Suprapubic skin (tissue), 4 donors: ENCODE data around the gene RPTOR. TPM values are rescaled to one million over a fixed set of nuclear protein-coding genes. Genes with fewer than 3 reads are reported as not detected.

Experiments
- DNase-seq, 2 donors: peaks; one replicate each; pipeline ENCODE4 v3.0.0-alpha.2; 2019; ENCODE audit warnings: low spot score in 2 of 2
- H3K27ac ChIP-seq: fragments of 200-600 bp; sonication (generic); one replicate; pipeline ENCODE4 v1.5.1; 2019
- H3K27me3 ChIP-seq: fragments of 200-600 bp; sonication (generic); one replicate; pipeline ENCODE4 v1.5.1; 2019
- H3K36me3 ChIP-seq: fragments of 200-600 bp; sonication (generic); one replicate; pipeline ENCODE4 v1.5.1; 2019
- H3K4me1 ChIP-seq: fragments of 200-600 bp; sonication (generic); one replicate; pipeline ENCODE4 v1.5.1; 2019
- H3K4me3 ChIP-seq: fragments of 200-600 bp; sonication (generic); one replicate; pipeline ENCODE4 v1.5.1; 2019; ENCODE audit warnings: mild to moderate bottlenecking
- H3K9me3 ChIP-seq: fragments of 200-600 bp; sonication (generic); one replicate; pipeline ENCODE4 v1.5.1; 2019
- EP300 ChIP-seq: sonication (generic); formaldehyde crosslinking; IDR thresholded peaks from one replicate; pipeline ENCODE4 v1.6.1; 2017; ENCODE audit warnings: antibody characterized with exemption
- POLR2A ChIP-seq, 2 donors: fragments of 450-650 bp; IDR thresholded peaks; one replicate each; pipeline ENCODE4 v1.6.1; 2017; ENCODE audit warnings: antibody characterized with exemption in 2 of 2, mild to moderate bottlenecking in 2 of 2, moderate library complexity in 2 of 2
- POLR2AphosphoS5 ChIP-seq, 3 donors: sonication (generic); formaldehyde crosslinking; IDR thresholded peaks; one replicate each; pipeline ENCODE4 v1.6.1; 2017; ENCODE audit warnings: antibody characterized with exemption in 3 of 3
- WGBS: methylation state at CpG from one replicate; pipeline ENCODE4 v1.1.5; 2018; 5-methylcytosine and 5-hydroxymethylcytosine counted together
- total RNA-seq, 4 donors: library from RNA; depleted of rRNA; stranded (reverse); fragments of >200 nt; gene quantifications; one replicate each; pipeline ENCODE4 v1.1.0, GENCODE V29; 2016
- TF ChIP-seq, protein P1 (sequence below), 2 donors: fragments of 200-600 bp in 1 of 2; fragments of 450-650 bp in 1 of 2; sonication (generic) in 1 of 2; IDR thresholded peaks; one replicate each; pipeline ENCODE4 v1.5.1; 2016 to 2019; ENCODE audit warnings: antibody characterized with exemption in 2 of 2, mild to moderate bottlenecking in 1 of 2, moderate library complexity in 1 of 2

RPTOR gene
- total RNA-seq, 4 donors from 2014 or later, result 45.8 to 84.6 (median 53.0) TPM

DNA sequence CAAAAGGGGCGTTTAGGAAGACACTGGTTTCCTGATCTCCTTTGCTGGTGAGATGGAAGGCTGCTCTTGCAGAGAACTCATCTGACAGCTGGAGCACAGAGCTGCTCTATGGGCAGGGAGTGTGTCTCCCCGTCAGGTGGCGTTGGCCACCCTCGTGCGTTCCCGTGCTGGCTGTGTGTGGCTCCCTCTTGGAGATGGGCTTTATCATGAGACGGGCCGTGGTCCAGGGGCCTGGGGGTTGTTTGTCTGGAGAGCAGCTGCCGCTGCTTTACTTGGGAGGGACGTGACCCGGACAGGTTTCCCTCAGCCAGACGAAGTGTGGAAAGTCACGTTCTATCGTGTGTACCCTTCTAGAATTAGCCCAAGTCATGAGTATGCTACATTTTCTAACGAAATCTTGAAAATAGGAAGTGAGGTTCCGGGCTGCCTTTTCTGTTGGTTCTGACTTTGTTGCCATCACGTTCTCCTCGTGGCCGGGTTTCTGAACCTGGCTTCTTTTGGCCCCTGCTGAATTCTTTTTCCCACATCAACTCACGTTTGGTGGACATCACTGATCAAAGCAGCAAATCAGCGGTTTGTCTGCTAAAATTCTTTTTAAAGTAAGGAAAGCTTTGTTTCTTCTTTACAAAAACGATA, 341.4 kb downstream of the RPTOR start:
- TF ChIP-seq, protein P1, sequence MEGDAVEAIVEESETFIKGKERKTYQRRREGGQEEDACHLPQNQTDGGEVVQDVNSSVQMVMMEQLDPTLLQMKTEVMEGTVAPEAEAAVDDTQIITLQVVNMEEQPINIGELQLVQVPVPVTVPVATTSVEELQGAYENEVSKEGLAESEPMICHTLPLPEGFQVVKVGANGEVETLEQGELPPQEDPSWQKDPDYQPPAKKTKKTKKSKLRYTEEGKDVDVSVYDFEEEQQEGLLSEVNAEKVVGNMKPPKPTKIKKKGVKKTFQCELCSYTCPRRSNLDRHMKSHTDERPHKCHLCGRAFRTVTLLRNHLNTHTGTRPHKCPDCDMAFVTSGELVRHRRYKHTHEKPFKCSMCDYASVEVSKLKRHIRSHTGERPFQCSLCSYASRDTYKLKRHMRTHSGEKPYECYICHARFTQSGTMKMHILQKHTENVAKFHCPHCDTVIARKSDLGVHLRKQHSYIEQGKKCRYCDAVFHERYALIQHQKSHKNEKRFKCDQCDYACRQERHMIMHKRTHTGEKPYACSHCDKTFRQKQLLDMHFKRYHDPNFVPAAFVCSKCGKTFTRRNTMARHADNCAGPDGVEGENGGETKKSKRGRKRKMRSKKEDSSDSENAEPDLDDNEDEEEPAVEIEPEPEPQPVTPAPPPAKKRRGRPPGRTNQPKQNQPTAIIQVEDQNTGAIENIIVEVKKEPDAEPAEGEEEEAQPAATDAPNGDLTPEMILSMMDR (IDR thresholded peaks at IDR 0.05), result no peak
- no peak for TF ChIP-seq POLR2AphosphoS5 (IDR thresholded peaks at IDR 0.05)
- TF ChIP-seq POLR2A (IDR thresholded peaks at IDR 0.05), result no peak
- no peak for TF ChIP-seq EP300
- H3K27me3 ChIP-seq, result no peaks in the 10 kb centered on the region
- H3K4me3 ChIP-seq, result no peak overlapping the region
- H3K36me3 ChIP-seq, result peaks cover 63% of the 10 kb centered on the region
- no peak overlapping the region for H3K27ac ChIP-seq
- peaks cover 11% of the 10 kb centered on the region for H3K4me1 ChIP-seq
- 97% methylated on average over 22 of the region's 22 CpGs for WGBS
- DNase-seq, result no peak
- no peaks in the 10 kb centered on the region for H3K9me3 ChIP-seq

DNA sequence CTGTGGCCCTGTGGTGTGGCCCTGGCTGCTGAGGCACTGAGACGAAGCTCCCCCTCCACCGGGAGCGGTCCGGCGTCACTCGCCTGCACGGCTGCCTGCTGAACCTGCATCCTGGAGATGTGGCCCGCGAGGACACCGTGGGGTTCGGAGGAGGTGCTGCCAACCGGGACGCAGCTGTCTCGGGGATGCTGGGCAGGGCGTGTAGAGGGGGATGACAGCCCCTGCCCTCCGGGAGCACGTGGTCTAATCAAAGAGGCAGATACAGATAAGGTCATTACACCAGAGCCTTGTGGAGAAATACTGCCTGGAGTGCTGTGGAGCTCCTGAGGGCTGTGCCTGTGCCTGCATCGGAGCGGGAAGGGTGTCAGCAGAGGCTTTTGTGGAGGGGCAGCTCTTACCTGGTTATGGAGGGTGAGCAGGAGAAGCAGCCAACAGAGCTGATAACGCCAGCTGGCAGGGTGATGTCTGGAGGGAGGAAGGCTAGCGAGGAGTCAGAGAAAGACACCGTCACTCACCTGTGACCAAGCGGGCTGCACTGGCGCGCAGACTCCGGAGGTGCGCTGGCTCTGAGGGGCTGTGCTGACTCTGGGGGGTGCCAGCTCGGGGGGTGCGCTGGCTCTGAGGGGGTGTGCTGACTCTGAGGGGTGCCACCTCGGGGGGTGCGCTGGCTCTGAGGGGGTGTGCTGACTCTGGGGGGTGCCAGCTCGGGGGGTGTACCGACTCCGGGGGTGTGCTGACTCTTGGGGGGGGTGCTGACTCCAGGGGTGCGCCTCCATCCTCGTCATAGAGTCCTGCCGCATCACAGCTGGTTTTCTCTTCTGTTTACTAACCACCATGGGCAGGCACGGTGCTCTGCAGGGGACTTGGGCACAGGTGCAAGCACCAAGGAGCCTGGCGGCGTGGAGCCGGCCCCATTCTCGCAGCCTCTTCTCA, 342.3 kb downstream of the RPTOR start:
- WGBS, result 97% methylated on average over 29 of the region's 42 CpGs
- no peak for DNase-seq
- H3K9me3 ChIP-seq, result no peaks in the 10 kb centered on the region
- peaks cover 20% of the 10 kb centered on the region for H3K4me1 ChIP-seq
- no peak overlapping the region for H3K4me3 ChIP-seq
- peaks cover 59% of the 10 kb centered on the region for H3K36me3 ChIP-seq
- no peaks in the 10 kb centered on the region for H3K27me3 ChIP-seq
- no peak overlapping the region for H3K27ac ChIP-seq
- no peak for TF ChIP-seq EP300
- TF ChIP-seq, protein P1 (IDR thresholded peaks at IDR 0.05), result no peak
- no peak for TF ChIP-seq POLR2AphosphoS5 (IDR thresholded peaks at IDR 0.05)
- TF ChIP-seq POLR2A (IDR thresholded peaks at IDR 0.05), result no peak

DNA sequence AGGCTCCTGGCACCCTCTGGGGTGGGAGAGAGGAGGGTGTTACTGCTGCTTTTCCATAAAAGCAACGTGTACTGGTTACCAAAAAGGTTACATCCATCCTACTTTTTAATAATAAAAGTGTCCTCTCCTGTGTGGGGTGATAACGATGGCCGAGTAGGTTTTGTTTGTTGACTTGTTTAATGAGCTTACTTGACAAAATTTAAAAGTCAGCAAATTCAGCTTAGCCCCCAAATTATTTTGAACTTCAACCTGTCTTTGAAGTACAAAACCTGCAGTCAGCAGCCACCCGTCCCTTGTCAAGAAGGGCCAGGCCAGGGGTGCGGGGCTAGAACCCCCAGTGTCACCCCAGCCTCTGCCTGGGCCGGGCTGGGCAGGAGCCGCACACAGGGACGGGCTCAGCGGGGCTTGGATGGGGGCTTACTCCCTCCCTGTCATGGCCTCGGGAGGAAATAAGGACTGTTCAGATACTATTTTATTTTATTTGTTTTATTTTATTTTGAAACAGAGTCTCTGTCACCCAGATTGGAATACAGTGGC, 343.1 kb downstream of the RPTOR start:
- 93% methylated on average over 10 of the region's 10 CpGs for WGBS
- Histone ChIP-seq H3K27me3 (no peaks in the 10 kb centered on the region), H3K4me1 (peaks cover 28% of the 10 kb centered on the region), H3K27ac (no peak overlapping the region), H3K36me3 (peaks cover 57% of the 10 kb centered on the region), H3K4me3 (no peak overlapping the region), H3K9me3 (no peaks in the 10 kb centered on the region)
- DNase-seq, result no peak
- TF ChIP-seq POLR2AphosphoS5 (IDR thresholded peaks at IDR 0.05) (no peak), EP300 (no peak), POLR2A (IDR thresholded peaks at IDR 0.05) (no peak)
- TF ChIP-seq, protein P1 (IDR thresholded peaks at IDR 0.05), result no peak

GRCh38 chr17:80888276-80889160, 343.9 kb downstream of the RPTOR start:
- Histone ChIP-seq H3K27ac (no peak overlapping the region), H3K9me3 (no peaks in the 10 kb centered on the region), H3K27me3 (no peaks in the 10 kb centered on the region), H3K4me3 (no peak overlapping the region), H3K36me3 (peaks cover 54% of the 10 kb centered on the region), H3K4me1 (peaks cover 30% of the 10 kb centered on the region)
- 96% methylated on average over 22 of the region's 24 CpGs for WGBS
- DNase-seq, result no peak
- TF ChIP-seq, protein P1 (IDR thresholded peaks at IDR 0.05), result no peak
- TF ChIP-seq POLR2AphosphoS5 (IDR thresholded peaks at IDR 0.05), result no peak
- TF ChIP-seq EP300, result no peak
- TF ChIP-seq POLR2A (IDR thresholded peaks at IDR 0.05), result no peak
